Left ventricle myocardium inferior (tissue), 1 donor: Measurements from ENCODE around the gene TRIO. TPM values are rescaled to one million over a fixed set of nuclear protein-coding genes. Genes with fewer than 3 reads are reported as not detected.

ENCODE experiments used
- DNase-seq: peaks from one replicate; pipeline ENCODE4 v3.0.0-alpha.2; 2020
- H3K27ac ChIP-seq: fragments of 200-600 bp; replicated peaks from 2 replicates; pipeline ENCODE4 v1.8.0; 2021
- H3K27me3 ChIP-seq: fragments of 200-600 bp; 2 replicates; pipeline ENCODE4 v1.8.0; 2021; ENCODE audit warnings: low read depth
- H3K36me3 ChIP-seq: fragments of 200-600 bp; 2 replicates; pipeline ENCODE4 v1.8.0; 2021
- H3K4me1 ChIP-seq: fragments of 200-600 bp; 2 replicates; pipeline ENCODE4 v1.8.0; 2021
- H3K4me3 ChIP-seq: fragments of 200-600 bp; 2 replicates; pipeline ENCODE4 v1.8.0; 2021; ENCODE audit warnings: mild to moderate bottlenecking, moderate library complexity
- H3K9me3 ChIP-seq: fragments of 200-600 bp; replicated peaks from 2 replicates; pipeline ENCODE4 v1.8.0; 2021
- CTCF ChIP-seq: fragments of 200-600 bp; IDR thresholded peaks from 2 replicates; pipeline ENCODE4 v1.8.0; 2021; ENCODE audit warnings: antibody characterized with exemption, mild to moderate bottlenecking, borderline replicate concordance
- intact Hi-C: fragments of 100-400 bp; cut with micrococcal nuclease; formaldehyde crosslinking; loops from one replicate; pipeline ENCODE4 v1.11.0; 2022
- total RNA-seq: library from RNA; stranded (reverse); fragmentation: NEBNext Ultra II Directional; extraction: Animal tissue kit (Norgen Biotek cat#: 25700); gene quantifications from one replicate; pipeline ENCODE4 v1.2.1, GENCODE V29; 2021
- donor health status: DM: no; HTN: yes; CAD: no; lungs with severe emphysema.

TRIO gene
- total RNA-seq, 1 donor from 2014 or later: 52.8 TPM

- Histone ChIP-seq H3K27me3 (no peaks in the 10 kb centered on the region), H3K36me3 (peaks cover 88% of the 10 kb centered on the region), H3K9me3 (no peaks in the 10 kb centered on the region), H3K27ac (no peak overlapping the region), H3K4me1 (peaks cover 9% of the 10 kb centered on the region), H3K4me3 (no peak overlapping the region)
- no peak for DNase-seq
- TF ChIP-seq CTCF: no peak
- intact Hi-C loops: no loop called here
These were observed 321.5 kb downstream of the TRIO start for GRCh38 chr5:14464671-14465070.

GRCh38 chr5:14465116-14465515 lies 322.0 kb downstream of the TRIO start:
- peaks cover 89% of the 10 kb centered on the region for H3K36me3 ChIP-seq
- no peak overlapping the region for H3K27ac ChIP-seq
- DNase-seq: no peak
- H3K9me3 ChIP-seq: no peaks in the 10 kb centered on the region
- intact Hi-C loops: no loop called here
- no peak overlapping the region for H3K4me3 ChIP-seq
- no peak for TF ChIP-seq CTCF
- H3K27me3 ChIP-seq: no peaks in the 10 kb centered on the region
- H3K4me1 ChIP-seq: peaks cover 9% of the 10 kb centered on the region

- TF ChIP-seq CTCF: no peak
- Histone ChIP-seq H3K27me3 (no peaks in the 10 kb centered on the region), H3K4me3 (no peak overlapping the region), H3K27ac (no peak overlapping the region), H3K36me3 (peaks cover 82% of the 10 kb centered on the region), H3K4me1 (peaks cover 9% of the 10 kb centered on the region), H3K9me3 (no peaks in the 10 kb centered on the region)
- intact Hi-C loops: no loop called here
- no peak for DNase-seq
These were observed 322.6 kb downstream of the TRIO start for GRCh38 chr5:14465776-14466175.

- DNase-seq: no peak
- H3K27me3 ChIP-seq: no peaks in the 10 kb centered on the region
- H3K27ac ChIP-seq: no peak overlapping the region
- no peak for TF ChIP-seq CTCF
- H3K9me3 ChIP-seq: no peaks in the 10 kb centered on the region
- intact Hi-C loops: no loop called here
- peaks cover 9% of the 10 kb centered on the region for H3K4me1 ChIP-seq
- H3K36me3 ChIP-seq: peaks cover 80% of the 10 kb centered on the region
- no peak overlapping the region for H3K4me3 ChIP-seq
These were observed 324.1 kb downstream of the TRIO start for GRCh38 chr5:14467251-14467650.

GRCh38 chr5:14467886-14468285 lies 324.7 kb downstream of the TRIO start:
- peaks cover 80% of the 10 kb centered on the region for H3K36me3 ChIP-seq

More at GRCh38 chr5:14467886-14468285, 324.7 kb downstream of the TRIO start:
- H3K9me3 ChIP-seq: no peaks in the 10 kb centered on the region
- DNase-seq: no peak
- intact Hi-C loops: no loop called here
- no peak for TF ChIP-seq CTCF
- H3K27ac ChIP-seq: no peak overlapping the region
- peaks cover 9% of the 10 kb centered on the region for H3K4me1 ChIP-seq
- no peak overlapping the region for H3K4me3 ChIP-seq
- H3K27me3 ChIP-seq: no peaks in the 10 kb centered on the region
